NCI-H1048 (cell line): Measurements from ENCODE around the gene HNRNPF.
A peak's percentile ranks its signal among the peaks of the same experiment; 100 is the strongest.
"Not testable (repeated sequence)": the region's sequence is repeated elsewhere in the genome, so short reads cannot be mapped to it uniquely, and the experiment has no call there.

Experiments
- DNase-seq: peaks from one replicate; lab custom pipeline; 2025; lab: John Stamatoyannopoulos, UW

The HNRNPF gene

GRCh38 chr10:43348511-43349312 lies 60.3 kb downstream of the HNRNPF start:
- DNase-seq: peak; percentile 27

- no peak for DNase-seq
Measured at GRCh38 chr10:43347997-43348396, 61.0 kb downstream of the HNRNPF start.

- DNase-seq: no peak
Measured at GRCh38 chr10:43344051-43344450, 64.9 kb downstream of the HNRNPF start.

- DNase-seq: no peak
Measured at GRCh38 chr10:43343126-43343525, 65.9 kb downstream of the HNRNPF start.

- DNase-seq: no peak
Measured at GRCh38 chr10:43342279-43343125, 66.5 kb downstream of the HNRNPF start.

- DNase-seq: no peak
Measured at GRCh38 chr10:43341450-43341849, 67.5 kb downstream of the HNRNPF start.

- no peak for DNase-seq
Measured at GRCh38 chr10:43340619-43341018, 68.4 kb downstream of the HNRNPF start.

GRCh38 chr10:43340101-43340500 lies 68.9 kb downstream of the HNRNPF start:
- no peak for DNase-seq

GRCh38 chr10:43339136-43339535 lies 69.8 kb downstream of the HNRNPF start:
- no peak for DNase-seq

GRCh38 chr10:43338117-43338516 lies 70.9 kb downstream of the HNRNPF start:
- no peak for DNase-seq

- DNase-seq: not testable (repeated sequence)
Measured at GRCh38 chr10:43337536-43337935, 71.5 kb downstream of the HNRNPF start.

- DNase-seq: no peak
Measured at GRCh38 chr10:43336641-43337318, 72.2 kb downstream of the HNRNPF start.

- no peak for DNase-seq
Measured at GRCh38 chr10:43336061-43336460, 72.9 kb downstream of the HNRNPF start.
